GM10248 (cell line): Measurements from ENCODE around the gene CCDC148.

Experiments used
- CTCF ChIA-PET: fragments of 300-600 bp; sonication (Branson Sonifier 250); formaldehyde crosslinking; extraction: SDS; loops from one replicate; lab custom pipeline; 2021; ENCODE audit warnings: antibody characterized with exemption; lab: Yijun Ruan, JAX
- POLR2A ChIA-PET: fragments of 350-650 bp; sonication (Branson Sonifier 250); formaldehyde crosslinking; extraction: SDS; loops from one replicate; lab custom pipeline; 2020; ENCODE audit warnings: antibody characterized with exemption; lab: Yijun Ruan, JAX
- DNase-seq: peaks from one replicate; pipeline ENCODE4 v3.0.0; 2012; ENCODE audit errors: extremely low spot score
- CTCF ChIP-seq: IDR thresholded peaks from 2 replicates; pipeline ENCODE4 v1.5.1; 2012; ENCODE audit warnings: mild to moderate bottlenecking, low read depth; ENCODE audit errors: extremely low read depth, missing control alignments, control extremely low read depth

The CCDC148 gene

DNA sequence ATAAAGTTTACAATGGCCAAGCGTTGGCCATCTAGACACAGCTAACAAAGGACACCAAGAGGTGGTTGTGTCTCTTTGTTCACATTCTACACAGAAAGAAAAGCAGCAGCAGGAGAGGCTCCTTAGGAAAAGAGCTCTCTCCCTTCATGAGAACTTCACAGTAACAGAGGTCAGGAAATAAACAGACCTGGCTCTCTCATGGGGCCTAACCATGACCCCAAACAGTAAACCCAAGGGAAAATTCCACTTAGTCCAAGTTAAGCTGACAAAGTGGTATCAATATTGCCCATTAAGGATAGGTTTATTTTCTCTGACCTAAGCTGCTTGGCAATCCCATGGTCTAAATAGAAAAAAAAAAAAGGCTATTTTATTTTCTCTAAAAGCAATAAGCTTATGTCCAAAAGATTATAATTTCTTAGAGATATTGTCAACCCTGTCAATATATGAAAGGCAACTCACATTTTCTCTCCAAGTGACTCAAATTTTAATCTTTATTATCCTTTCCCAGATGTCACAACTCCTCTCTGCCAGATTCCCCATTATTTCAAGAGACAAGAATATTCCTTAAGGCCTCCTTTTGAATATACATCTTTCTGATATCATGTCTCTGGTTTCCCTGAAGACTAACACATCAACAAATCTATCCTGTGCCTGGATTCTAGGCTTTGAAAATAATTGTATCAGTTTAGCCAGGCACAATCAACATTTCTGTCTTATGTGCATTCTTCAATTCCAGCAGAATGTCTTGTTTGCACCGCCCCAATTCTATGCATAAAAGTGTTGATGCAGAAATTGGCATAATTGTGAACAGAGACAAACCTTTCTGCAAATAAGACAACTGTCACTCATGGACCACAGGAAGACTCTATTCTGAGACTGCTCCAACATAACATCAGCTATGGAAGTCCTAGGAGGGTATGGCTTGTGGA, 263.8 kb downstream of the CCDC148 start:
- CTCF ChIA-PET: interaction anchor here (0.7 to 2.6 kb wide), 5 partner anchors 11 to 561 kb away, joined by 3 to 13 read pairs (median 3); no protein-coding TSS in a partner anchor

GRCh38 chr2:158191076-158191895, 265.3 kb downstream of the CCDC148 start:
- POLR2A ChIA-PET: no interaction called here
- peak; percentile 24 for DNase-seq

More for the DNA sequence above, 263.8 kb downstream of the CCDC148 start:
- no peak for TF ChIP-seq CTCF
- POLR2A ChIA-PET: no interaction called here
- DNase-seq: no peak

DNA sequence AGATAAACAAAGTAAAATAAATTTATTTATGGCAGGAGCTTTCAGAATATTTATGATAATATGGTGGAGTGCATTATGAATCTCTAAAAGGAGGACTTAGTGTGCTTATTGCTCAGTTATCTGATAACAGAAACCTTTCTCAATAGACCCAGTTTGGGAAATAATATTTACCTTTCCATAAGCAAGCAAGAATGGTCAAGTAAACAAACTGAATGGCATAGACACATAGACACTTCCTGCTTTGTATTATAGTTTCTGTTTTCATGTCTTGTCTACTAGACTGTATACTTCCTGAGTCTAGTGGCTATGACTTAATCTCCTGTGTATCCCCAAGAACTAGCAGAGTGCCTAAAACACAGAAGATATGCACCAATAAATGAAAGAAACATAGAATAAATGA, 267.0 kb downstream of the CCDC148 start:
- ChIA-PET POLR2A (no interaction called here), CTCF (interaction anchor here (2.9 kb wide), 1 partner anchor 9 kb away, joined by 10 read pairs; no protein-coding TSS in a partner anchor)
- DNase-seq: no peak
- TF ChIP-seq CTCF: no peak

More at GRCh38 chr2:158191076-158191895, 265.3 kb downstream of the CCDC148 start:
- TF ChIP-seq CTCF: no peak
- CTCF ChIA-PET: interaction anchor here (0.8 to 2.9 kb wide), 4 partner anchors 11 to 554 kb away, joined by 3 to 13 read pairs (median 6); no protein-coding TSS in a partner anchor

- CTCF ChIA-PET: interaction anchor here (0.8 to 2.1 kb wide), 5 partner anchors 12 to 164 kb away, joined by 3 to 6 read pairs (median 3); no protein-coding TSS in a partner anchor
- no peak for TF ChIP-seq CTCF
- DNase-seq: no peak
- POLR2A ChIA-PET: no interaction called here
Measured at GRCh38 chr2:158187908-158188307, 268.6 kb downstream of the CCDC148 start.

GRCh38 chr2:158184556-158185343, 271.8 kb downstream of the CCDC148 start:
- TF ChIP-seq CTCF: no peak
- CTCF ChIA-PET: interaction anchor here (1.1 kb wide), 1 partner anchor 569 kb away, joined by 3 read pairs; no protein-coding TSS in a partner anchor
- POLR2A ChIA-PET: no interaction called here
- DNase-seq: no peak

- POLR2A ChIA-PET: no interaction called here
- DNase-seq: no peak
- CTCF ChIA-PET: interaction anchor here (1.1 kb wide), 1 partner anchor 570 kb away, joined by 3 read pairs; no protein-coding TSS in a partner anchor
- no peak for TF ChIP-seq CTCF
Measured at GRCh38 chr2:158184001-158184400, 272.6 kb downstream of the CCDC148 start.
